Stimulated activated CD8-positive, alpha-beta memory T cell treated with anti-CD3 and anti-CD28 coated beads, Interleukin-4, amount 100 ng/mL, for 1 hour (primary cell): ENCODE measurements around the gene SRD5A2.
"Not testable (repeated sequence)": the region's sequence is repeated elsewhere in the genome, so short reads cannot be mapped to it uniquely, and the experiment has no call there.

Experiments used
- DNase-seq, 2 donors: peaks; one replicate each; pipeline ENCODE4 v3.0.0-alpha.2; 2020; ENCODE audit warnings: low read depth in 2 of 2, low spot score in 1 of 2

SRD5A2 gene

DNA sequence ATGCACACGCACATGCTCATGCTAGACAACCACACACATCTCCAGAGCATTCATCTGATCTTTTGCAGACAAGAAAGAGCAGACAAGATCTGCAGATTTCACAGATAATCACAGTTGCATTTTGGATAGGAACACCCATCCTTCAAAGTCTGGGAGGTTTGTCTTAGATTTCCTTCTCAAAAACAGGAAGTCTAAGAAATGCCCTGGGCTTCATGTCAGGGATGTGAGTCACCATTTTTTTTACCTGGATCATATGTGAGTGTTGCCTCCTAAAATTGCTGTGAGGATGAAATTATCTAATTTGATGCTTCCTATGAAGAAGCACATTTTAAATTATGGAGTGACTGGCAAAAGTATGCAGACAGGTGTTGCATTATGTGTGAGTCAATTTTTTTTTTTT lies 46.1 kb downstream of the SRD5A2 start:
- DNase-seq = no peak

- no peak for DNase-seq
Measured at GRCh38 chr2:31533036-31533435, 47.7 kb downstream of the SRD5A2 start.

- DNase-seq = no peak
Measured at GRCh38 chr2:31531101-31531500, 49.6 kb downstream of the SRD5A2 start.

- DNase-seq = no peak
Measured at GRCh38 chr2:31529256-31529655, 51.5 kb downstream of the SRD5A2 start.

DNA sequence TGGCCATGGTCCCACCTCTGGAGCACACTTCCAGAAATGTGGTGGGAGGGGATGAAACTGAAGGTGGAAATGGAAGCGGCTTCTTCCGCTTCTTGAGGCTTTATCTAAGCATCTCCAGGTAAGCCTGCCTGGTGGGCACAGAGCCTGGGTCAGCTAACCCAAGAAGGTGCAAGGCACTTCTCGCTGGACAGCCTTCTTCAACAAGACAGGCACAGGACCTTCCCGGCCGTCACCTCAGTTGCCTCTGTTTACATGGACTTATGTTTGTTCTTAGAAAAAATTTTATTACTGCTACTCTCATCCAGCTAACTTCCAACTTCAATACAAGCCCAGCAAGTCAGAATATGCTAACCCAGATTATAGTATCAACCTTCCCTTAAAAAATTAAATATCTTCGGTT lies 51.9 kb downstream of the SRD5A2 start:
- no peak for DNase-seq

- no peak for DNase-seq
Measured at GRCh38 chr2:31526946-31527732, 53.6 kb downstream of the SRD5A2 start.

DNA sequence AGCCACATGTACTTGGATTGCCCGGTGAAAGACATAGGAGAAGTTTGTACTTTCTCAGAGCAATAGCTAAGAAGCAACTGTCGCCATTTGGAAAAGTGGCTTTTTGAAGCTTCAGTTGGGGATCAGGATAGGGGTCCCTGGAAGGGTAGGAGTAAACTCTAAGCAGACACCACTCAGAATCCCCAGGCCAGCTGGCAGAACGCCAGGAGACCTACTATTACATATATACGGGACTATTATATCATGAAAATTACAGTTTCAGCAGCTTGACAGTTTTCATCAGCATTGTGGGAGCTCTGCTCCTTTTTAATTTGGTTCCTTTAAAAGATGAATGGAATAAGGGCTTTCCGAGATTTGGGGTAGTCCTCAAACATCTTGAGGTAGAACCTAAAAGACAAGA lies 54.9 kb downstream of the SRD5A2 start:
- no peak for DNase-seq

GRCh38 chr2:31524592-31524991 lies 56.1 kb downstream of the SRD5A2 start:
- DNase-seq = no peak

- DNase-seq = peak; percentile 11 to 12
Measured at GRCh38 chr2:31523871-31524492, 56.8 kb downstream of the SRD5A2 start.

- no peak for DNase-seq
Measured at GRCh38 chr2:31522786-31523185, 58.0 kb downstream of the SRD5A2 start.

- DNase-seq = no peak
Measured at GRCh38 chr2:31517442-31518203, 63.1 kb downstream of the SRD5A2 start.

- DNase-seq = no peak
Measured at GRCh38 chr2:31515586-31515985, 65.2 kb downstream of the SRD5A2 start.

- DNase-seq = no peak
Measured at GRCh38 chr2:31513553-31513952, 67.2 kb downstream of the SRD5A2 start.

DNA sequence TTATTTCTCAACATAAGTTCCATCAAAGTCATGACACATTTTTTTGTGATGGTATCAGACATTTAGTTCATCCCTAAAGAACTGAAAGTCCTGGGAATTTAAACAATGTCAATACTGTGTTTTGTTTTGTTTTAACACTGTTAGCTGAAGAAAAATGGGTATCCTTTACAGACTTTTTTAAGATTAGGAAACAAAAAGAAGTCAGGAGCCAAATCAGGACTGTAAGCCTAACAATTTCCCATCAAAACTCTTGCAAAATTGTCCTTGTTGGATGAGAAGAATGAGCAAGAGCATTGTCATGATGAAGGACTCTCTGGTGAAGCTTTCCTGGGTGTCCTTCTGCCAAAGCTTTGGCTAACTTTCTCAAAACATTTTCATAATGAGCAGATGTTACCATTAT lies 69.4 kb downstream of the SRD5A2 start:
- DNase-seq = no peak

- DNase-seq = no peak
Measured at GRCh38 chr2:31505111-31505510, 75.6 kb downstream of the SRD5A2 start.

DNA sequence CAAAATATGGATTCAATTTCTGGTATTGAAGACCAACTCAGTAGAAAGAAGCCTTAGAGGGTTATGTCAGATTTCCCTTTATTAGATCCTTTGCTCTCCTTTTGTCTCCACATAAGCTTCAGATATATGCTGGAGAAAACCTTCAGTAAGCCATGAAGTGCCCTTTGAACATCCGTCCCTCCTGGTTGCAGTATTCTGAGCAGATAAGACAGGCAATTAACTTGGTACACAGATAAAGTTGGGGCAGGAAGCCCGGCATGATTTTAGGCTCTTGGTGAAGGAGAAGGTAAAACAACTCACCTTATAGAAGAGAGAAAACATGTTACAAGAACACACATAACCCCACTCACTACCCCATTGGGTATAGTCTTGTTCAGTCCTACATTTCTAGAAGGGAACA lies 76.4 kb downstream of the SRD5A2 start:
- DNase-seq = no peak

DNA sequence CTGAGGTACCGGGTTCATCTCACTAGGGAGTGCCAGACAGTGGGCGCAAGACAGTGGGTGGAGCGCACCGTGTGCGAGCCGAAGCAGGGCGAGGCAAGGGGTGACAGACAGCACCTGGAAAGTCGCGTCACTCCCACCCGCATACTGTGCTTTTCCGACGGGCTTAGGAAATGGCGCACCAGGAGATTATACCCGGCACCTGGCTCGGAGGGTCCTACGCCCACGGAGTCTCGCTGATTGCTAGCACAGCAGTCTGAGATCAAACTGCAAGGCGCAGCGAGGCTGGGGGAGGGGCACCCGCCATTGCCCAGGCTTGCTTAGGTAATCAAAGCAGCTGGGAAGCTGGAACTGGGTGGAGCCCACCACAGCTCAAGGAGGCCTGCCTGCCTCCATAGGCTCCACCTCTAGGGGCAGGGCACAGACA lies 84.3 kb downstream of the SRD5A2 start:
- not testable (repeated sequence) for DNase-seq

- DNase-seq = not testable (repeated sequence)
Measured at GRCh38 chr2:31489339-31489738, 91.4 kb downstream of the SRD5A2 start.

GRCh38 chr2:31483246-31483645 lies 97.5 kb downstream of the SRD5A2 start:
- no peak for DNase-seq

DNA sequence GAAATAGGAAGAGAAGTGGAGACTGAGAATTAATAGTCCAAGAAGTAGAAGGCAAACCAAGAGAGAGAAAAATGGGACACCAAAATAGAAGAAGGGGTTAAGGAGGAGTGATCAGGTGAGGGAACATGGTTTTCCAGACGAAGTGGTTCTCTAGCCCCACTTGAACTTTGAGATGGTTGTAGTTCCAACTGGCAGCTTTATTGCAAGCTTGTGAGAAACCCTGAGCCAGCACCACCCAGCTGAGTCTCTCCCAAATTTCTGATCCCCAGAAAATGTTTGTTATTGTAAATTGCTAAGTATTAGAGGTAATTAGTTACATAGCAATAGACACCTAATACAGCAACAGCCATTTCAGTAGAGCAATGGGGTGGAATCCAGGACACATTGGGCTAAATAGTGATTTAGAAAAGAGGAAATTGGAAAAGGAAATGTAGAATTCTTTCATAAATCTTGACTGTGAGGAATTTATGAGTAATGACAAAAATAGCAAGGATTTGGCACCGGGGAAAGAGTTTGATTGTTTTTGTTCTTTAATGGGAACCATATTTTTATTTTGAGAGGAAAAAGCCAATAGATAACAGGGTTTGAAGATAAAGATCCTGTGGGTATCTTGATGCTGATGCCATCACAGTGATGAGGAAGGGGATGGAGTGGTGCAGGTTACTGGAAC lies 104.1 kb downstream of the SRD5A2 start:
- DNase-seq = no peak

GRCh38 chr2:31475692-31476091 lies 105.0 kb downstream of the SRD5A2 start:
- DNase-seq = no peak

DNA sequence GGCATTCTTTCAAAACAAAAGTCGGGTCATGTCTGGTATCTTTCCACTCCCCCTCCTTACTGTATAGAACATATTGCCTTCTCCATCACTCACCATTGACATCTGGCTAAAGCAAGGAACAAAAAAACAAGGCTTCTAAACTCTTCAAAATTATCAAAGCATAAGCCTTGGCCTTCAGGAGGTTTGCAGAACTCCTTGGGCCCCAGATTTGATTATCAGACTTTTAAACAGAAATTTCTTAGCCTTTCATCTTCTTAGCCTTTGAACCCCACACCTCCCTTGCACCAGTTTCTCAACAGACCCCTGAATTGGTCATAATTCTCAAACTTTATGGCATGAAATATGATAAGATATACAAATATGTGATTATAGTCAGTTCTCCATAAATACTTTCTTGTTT lies 106.4 kb downstream of the SRD5A2 start:
- DNase-seq = no peak
